ENCODE data around the gene KPNA3.

KPNA3 gene

GRCh38 chr13:49693877-49694276 is 98.6 kb downstream of the KPNA3 start:
- no peak for TF ChIP-seq EZH2 (optimal IDR thresholded peaks at IDR 0.05; ENCODE audit: low read depth, low read length)
- TF ChIP-seq, protein P1, sequence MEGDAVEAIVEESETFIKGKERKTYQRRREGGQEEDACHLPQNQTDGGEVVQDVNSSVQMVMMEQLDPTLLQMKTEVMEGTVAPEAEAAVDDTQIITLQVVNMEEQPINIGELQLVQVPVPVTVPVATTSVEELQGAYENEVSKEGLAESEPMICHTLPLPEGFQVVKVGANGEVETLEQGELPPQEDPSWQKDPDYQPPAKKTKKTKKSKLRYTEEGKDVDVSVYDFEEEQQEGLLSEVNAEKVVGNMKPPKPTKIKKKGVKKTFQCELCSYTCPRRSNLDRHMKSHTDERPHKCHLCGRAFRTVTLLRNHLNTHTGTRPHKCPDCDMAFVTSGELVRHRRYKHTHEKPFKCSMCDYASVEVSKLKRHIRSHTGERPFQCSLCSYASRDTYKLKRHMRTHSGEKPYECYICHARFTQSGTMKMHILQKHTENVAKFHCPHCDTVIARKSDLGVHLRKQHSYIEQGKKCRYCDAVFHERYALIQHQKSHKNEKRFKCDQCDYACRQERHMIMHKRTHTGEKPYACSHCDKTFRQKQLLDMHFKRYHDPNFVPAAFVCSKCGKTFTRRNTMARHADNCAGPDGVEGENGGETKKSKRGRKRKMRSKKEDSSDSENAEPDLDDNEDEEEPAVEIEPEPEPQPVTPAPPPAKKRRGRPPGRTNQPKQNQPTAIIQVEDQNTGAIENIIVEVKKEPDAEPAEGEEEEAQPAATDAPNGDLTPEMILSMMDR (IDR thresholded peaks at IDR 0.05; ENCODE audit: low read length) = no peak
- no peak for TF ChIP-seq EZH2phosphoT487 (IDR thresholded peaks at IDR 0.05; ENCODE audit: low read length)
- no peak overlapping the region for H3K27ac ChIP-seq (ENCODE audit: low read length)
- no peak for DNase-seq

GRCh38 chr13:49693191-49693733 is 99.2 kb downstream of the KPNA3 start:
- H3K27ac ChIP-seq (ENCODE audit: low read length) = no peak overlapping the region
- no peaks in the 10 kb centered on the region for H4K20me1 ChIP-seq (ENCODE audit: insufficient read depth, low read length)
- no peaks in the 10 kb centered on the region for H3K4me1 ChIP-seq (ENCODE audit: low read length)
- TF ChIP-seq EZH2 (optimal IDR thresholded peaks at IDR 0.05; ENCODE audit: low read depth, low read length) (no peak), EZH2phosphoT487 (IDR thresholded peaks at IDR 0.05; ENCODE audit: low read length) (no peak)
- TF ChIP-seq, protein P1 (IDR thresholded peaks at IDR 0.05; ENCODE audit: low read length) = no peak
- no peaks in the 10 kb centered on the region for H3K27me3 ChIP-seq (replicated peaks; ENCODE audit: insufficient read depth, low read length)
- DNase-seq = no peak
- H3K9me3 ChIP-seq (replicated peaks; ENCODE audit: insufficient read depth, low read length) = no peaks in the 10 kb centered on the region
- H3K9me2 ChIP-seq (replicated peaks; ENCODE audit: insufficient read depth, low read length) = no peaks in the 10 kb centered on the region
- H3F3A ChIP-seq (ENCODE audit: insufficient read depth, low read length) = no peaks in the 10 kb centered on the region
- H3K9ac ChIP-seq (ENCODE audit: low read length) = no peak overlapping the region
- no peak overlapping the region for H3K4me2 ChIP-seq (ENCODE audit: low read depth, low read length)
- H3K79me2 ChIP-seq (ENCODE audit: low read length) = peaks cover 14% of the 10 kb centered on the region
- H2AFZ ChIP-seq (ENCODE audit: low read length) = no peak overlapping the region
- H3K4me3 ChIP-seq (ENCODE audit: low read length) = no peak overlapping the region
- H3K36me3 ChIP-seq (replicated peaks; ENCODE audit: insufficient read depth, low read length) = no peaks in the 10 kb centered on the region

More at GRCh38 chr13:49693877-49694276, 98.6 kb downstream of the KPNA3 start:
- Histone ChIP-seq H3K9me2 (replicated peaks; ENCODE audit: insufficient read depth, low read length) (no peaks in the 10 kb centered on the region), H3K4me2 (ENCODE audit: low read depth, low read length) (no peak overlapping the region), H3K9me3 (replicated peaks; ENCODE audit: insufficient read depth, low read length) (no peaks in the 10 kb centered on the region), H3K4me3 (ENCODE audit: low read length) (no peak overlapping the region), H3K27me3 (replicated peaks; ENCODE audit: insufficient read depth, low read length) (no peaks in the 10 kb centered on the region), H3K36me3 (replicated peaks; ENCODE audit: insufficient read depth, low read length) (no peaks in the 10 kb centered on the region), H3F3A (ENCODE audit: insufficient read depth, low read length) (no peaks in the 10 kb centered on the region), H4K20me1 (ENCODE audit: insufficient read depth, low read length) (no peaks in the 10 kb centered on the region), H2AFZ (ENCODE audit: low read length) (no peak overlapping the region), H3K4me1 (ENCODE audit: low read length) (no peaks in the 10 kb centered on the region), H3K9ac (ENCODE audit: low read length) (no peak overlapping the region), H3K79me2 (ENCODE audit: low read length) (peaks cover 14% of the 10 kb centered on the region)

DNA sequence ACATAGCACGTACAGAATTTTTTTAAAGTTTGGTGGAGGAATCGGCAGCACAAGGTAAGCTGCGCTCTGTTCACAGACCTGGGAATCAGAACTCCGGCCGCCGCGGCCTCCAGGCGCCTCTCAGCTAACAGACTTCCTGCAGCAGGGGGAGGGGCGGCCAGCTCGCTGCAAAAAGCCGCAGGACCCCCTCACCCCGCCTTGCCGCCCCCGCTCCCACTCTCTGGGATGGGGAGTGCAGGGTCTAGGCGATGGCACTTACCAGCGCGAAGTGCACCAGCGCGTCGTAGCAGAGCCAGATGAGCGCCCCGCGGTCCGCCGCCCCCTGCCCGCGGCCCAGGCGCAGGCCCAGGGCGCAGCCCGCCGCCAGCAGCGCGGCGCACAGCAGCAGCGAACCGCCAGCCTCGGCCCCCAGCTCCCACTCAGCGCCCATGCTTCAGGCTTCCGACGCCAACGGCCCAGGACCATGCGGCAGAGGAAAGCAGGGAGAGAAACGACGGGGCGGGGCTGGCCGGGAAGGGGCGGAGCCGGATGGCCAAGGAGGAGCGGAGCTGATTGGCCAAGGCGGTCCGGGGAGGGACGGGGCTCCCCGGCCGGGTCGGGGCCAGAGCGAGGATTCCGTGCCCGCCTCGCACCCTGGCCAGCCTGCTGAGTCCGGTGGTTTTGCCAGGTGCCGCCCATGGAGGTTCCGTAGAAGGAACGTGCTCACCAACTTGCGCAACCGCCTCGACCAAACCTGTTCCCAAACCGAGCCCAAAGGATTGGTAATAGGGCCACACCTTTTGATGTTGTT is 101.3 kb downstream of the KPNA3 start, which contains the start of gene EBPL:
Gene EBPL (minus strand): TSS at position 492 of the 790 bp plus-strand sequence. CDS start 62 bp downstream, at position 430.
- no peaks in the 10 kb centered on the region for H3K27me3 ChIP-seq (replicated peaks; ENCODE audit: insufficient read depth, low read length)
- no peak within 1 kb of the TSS; the same call in 1 of the 2 replicates for H3K27ac ChIP-seq (ENCODE audit: low read length)
- TF ChIP-seq, protein P1 (IDR thresholded peaks at IDR 0.05; ENCODE audit: low read length) = no peak
- no peak for TF ChIP-seq EZH2 (optimal IDR thresholded peaks at IDR 0.05; ENCODE audit: low read depth, low read length)
- TF ChIP-seq EZH2phosphoT487 (IDR thresholded peaks at IDR 0.05; ENCODE audit: low read length) = no peak
- no peaks in the 10 kb centered on the region for H3K4me1 ChIP-seq (ENCODE audit: low read length)
- peak within 1 kb of the TSS; percentile 50; the same call in 1 of the 2 replicates for H3K9ac ChIP-seq (ENCODE audit: low read length)
- no peaks in the 10 kb centered on the region for H4K20me1 ChIP-seq (ENCODE audit: insufficient read depth, low read length)
- no peaks in the 10 kb centered on the region for H3K9me2 ChIP-seq (replicated peaks; ENCODE audit: insufficient read depth, low read length)
- peak within 1 kb of the TSS; percentile 43 for H3K4me2 ChIP-seq (ENCODE audit: low read depth, low read length)
- H3K9me3 ChIP-seq (replicated peaks; ENCODE audit: insufficient read depth, low read length) = no peaks in the 10 kb centered on the region
- no peaks in the 10 kb centered on the region for H3K36me3 ChIP-seq (replicated peaks; ENCODE audit: insufficient read depth, low read length)
- H3K79me2 ChIP-seq (ENCODE audit: low read length) = peaks cover 19% of the 10 kb centered on the region
- peak; percentile 75 for DNase-seq
- H3F3A ChIP-seq (ENCODE audit: insufficient read depth, low read length) = no peaks in the 10 kb centered on the region
- peak within 1 kb of the TSS; percentile 56 for H2AFZ ChIP-seq (ENCODE audit: low read length)
- H3K4me3 ChIP-seq (ENCODE audit: low read length) = peak within 1 kb of the TSS; percentile 66
